GM21786 (cell line): ENCODE measurements around the gene TMEM132C.

Source experiments
- ATAC-seq: cut with Tn5 transposase; IDR thresholded peaks from one replicate; pipeline ENCODE4 v1.9.1; 2021; ENCODE audit not compliant: unreplicated experiment

The TMEM132C gene

GRCh38 chr12:128286970-128287369 lies 20.0 kb downstream of the TMEM132C start:
- no peak for ATAC-seq

GRCh38 chr12:128288357-128288756 lies 21.4 kb downstream of the TMEM132C start:
- no peak for ATAC-seq

- ATAC-seq = no peak
Observed at GRCh38 chr12:128288896-128289295, 21.9 kb downstream of the TMEM132C start.

DNA sequence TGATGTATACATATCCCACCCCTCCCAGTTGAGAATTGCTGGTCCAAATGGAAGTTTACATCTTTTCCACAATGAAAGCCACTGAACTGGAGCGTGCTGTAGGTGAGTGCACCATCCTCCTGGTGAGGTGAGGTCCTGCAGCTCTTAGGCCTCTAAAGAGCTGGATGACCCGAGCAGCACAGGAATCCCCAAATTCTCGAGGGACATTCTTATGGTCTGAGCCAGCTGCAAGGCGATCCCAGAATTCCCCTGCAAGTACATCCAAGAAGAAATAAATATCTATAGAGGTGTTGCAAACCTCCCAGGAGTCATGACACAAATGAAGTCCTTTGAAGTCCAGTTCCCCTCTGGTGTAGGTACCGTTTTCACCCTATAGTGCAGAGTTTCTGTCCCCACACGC lies 24.0 kb downstream of the TMEM132C start:
- no peak for ATAC-seq

DNA sequence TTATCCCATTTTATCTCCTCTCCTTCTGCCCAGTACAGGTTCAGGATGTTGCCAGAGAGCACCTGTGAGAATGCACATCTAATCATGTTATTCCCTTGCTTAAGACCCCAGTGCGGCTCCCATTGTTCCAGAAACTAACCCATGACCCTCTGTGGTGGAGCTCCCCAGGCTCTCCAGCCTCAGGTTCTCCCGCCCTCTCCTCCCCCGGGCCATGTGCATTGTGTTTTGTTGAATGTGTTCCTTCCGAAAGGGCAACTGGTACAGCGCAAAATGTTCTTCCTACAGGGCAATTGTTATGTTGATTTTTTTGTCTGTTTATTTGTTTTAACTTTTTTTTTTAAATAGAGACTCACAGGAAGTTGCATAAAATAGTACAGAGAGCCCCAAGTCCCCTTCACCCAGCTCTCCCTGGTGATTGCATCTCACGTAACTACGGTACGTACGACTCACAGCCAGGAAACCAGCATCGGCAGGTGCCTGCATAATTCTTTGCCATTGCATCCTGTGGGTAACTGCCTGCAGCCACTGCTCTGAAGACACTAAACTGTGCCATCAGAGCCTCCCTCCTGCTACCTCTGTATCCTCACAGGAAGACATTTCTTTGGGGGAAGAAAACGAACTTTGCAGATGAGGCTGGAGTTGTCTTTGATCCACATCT lies 31.2 kb downstream of the TMEM132C start:
- ATAC-seq = no peak

GRCh38 chr12:128305336-128305892 lies 38.4 kb downstream of the TMEM132C start:
- no peak for ATAC-seq

DNA sequence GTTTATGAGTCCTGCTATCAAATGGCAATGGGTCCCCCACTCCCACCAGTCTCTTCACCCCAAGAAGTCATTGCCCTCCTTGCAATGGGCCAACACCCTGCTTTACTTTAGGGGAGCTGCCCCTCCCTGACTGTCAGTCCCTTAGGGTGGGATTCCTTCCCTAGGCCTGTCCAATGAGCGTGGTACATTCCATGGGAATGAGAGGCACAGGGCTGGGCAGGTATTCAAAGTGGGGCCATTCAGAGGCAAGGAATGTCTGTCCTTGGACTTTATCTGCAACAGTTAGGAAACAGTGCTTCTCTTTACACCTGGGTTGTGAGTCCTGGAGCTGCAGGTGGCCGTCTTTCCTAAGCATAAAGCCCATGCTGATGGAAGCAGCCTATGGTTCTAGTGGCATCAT lies 40.8 kb downstream of the TMEM132C start:
- no peak for ATAC-seq

DNA sequence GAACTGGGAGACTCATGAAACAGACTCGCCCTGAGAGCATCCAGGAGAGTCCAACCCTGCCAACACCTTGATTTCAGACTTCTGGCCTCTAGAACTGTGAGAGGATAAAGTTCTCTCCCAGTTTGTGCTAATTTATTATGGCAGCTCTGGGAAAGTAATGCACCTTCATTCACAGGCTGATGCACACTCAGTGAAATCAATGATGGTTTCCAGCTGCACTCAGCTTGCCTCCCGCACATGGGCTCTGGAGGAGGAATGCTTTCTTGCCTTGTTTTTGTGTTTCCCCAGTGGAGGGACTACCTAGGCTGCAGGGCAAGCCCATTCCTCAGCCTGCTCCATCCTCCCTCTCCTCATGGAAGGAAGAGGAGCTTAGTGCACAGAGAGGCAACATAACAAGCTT lies 45.7 kb downstream of the TMEM132C start:
- ATAC-seq = no peak

- ATAC-seq = no peak
Observed at GRCh38 chr12:128313931-128314330, 47.0 kb downstream of the TMEM132C start.

DNA sequence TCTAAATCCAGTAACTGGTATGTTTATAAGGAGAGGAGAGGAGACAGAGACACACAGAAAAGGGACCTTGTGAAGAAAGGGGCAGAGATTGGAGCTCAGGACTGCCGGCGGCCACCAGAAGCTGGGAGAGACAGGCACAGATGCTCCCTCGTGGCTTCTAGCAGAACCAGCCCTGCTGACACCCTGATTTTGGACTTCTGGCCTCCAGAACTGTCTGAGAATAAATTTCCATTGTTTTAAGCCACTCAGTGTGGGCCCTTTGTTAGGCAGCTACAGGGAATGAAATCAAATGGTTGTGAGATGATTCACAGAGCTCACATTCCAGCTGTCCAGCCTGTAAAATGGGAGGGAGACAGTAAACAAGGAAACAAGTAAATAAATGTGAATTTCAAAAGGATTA lies 47.6 kb downstream of the TMEM132C start:
- no peak for ATAC-seq

DNA sequence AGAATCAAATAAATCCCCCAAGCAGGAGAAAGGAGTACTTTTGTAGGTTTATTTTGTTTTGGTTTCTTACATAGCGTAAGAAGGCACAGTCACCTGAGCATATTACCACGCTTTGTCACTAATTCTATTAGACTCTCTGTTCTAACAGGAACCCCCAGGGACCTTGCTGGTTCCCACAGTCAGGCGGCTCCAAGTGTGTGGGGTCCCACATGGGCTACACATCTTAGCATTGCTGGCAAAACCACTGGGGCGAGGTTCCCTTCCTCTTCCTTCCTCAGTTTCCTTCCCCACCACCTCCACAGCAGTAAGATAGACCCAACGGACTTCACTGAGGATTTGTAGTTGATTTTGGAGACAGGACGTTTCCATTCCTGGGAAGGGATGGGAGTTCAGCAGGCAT lies 49.1 kb downstream of the TMEM132C start:
- no peak for ATAC-seq

DNA sequence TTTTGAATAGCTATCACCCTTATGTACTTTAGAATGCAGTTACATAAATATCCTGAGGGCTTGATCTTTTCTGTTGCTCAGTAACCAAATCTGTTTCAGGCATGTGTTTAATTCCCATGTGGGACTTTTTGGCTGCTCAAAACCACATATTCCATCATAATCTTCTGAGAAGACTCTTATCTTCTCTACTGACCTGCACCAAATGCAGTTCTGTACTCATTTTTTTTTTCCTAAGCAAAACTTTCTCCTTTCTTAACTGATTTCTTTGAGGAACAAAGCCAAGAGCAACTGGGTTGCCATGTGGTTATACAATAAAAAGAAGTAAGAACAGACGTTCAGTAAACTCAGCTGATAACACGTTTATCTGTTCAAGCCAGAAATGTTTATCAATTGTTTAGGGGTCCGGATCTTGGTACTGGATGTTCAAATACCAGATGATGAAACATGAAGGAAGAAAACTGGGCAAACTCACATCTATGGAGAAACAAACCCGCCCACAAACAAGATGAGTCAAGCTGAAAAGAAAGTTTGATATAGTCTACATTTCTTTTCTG lies 50.1 kb downstream of the TMEM132C start:
- no peak for ATAC-seq

DNA sequence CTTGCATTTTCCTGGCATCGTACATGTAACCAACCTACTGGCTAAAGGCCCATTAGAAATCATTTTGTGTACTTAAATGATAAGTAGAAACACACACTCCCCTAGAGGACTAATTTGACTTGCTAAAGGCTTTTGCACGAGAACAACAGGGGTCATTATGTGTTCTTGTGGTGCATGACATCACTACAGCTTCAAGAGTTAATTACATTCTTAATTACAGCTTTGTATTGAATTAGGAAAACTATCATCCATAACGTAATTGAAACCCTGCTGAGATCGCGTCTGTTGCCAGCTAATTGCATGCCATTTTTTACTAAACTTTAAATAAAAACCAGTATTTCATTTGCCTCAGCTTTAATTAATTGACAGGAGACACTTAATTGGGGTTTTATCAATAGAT lies 51.4 kb downstream of the TMEM132C start:
- no peak for ATAC-seq

GRCh38 chr12:128318946-128319345 lies 52.0 kb downstream of the TMEM132C start:
- no peak for ATAC-seq

DNA sequence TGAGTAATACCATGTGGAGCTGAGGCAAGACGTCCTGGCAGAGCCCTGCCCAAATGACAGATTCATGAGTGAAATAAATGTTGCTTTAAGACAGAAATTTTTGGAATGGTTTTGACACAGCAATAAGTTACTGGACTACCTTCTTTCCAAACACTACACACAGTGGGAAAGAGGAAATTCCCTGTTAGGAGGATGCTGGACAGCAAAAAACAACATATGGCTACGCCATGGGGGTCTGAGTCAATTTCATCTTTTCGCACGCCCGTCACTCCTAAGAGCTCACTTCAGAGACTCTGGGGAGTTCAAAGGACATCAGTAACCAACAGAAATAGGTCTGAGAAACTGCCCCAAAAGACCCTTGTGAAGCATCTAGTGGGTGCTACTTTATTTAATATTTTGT lies 55.4 kb downstream of the TMEM132C start:
- ATAC-seq = no peak

- ATAC-seq = no peak
Observed at GRCh38 chr12:128323145-128323920, 56.4 kb downstream of the TMEM132C start.

DNA sequence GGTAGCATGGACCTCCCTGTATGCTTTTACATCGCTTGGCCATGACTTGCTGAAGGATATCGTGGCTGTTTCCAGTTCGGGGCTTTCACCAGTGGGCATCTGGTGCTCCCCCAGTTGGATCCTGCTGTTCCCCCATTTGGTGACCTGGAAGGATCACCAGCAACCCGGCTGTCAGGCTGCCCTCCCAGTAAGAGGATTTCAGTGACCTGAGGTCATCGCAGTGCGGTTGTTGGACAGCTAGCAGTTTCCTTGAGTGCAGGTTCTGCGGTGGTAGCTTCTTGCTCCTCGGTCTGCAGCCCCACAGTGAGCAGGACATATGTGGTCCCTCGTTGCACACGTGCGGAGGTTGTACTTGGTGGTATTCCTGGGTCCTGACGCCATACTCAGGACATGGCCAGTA lies 58.7 kb downstream of the TMEM132C start:
- ATAC-seq = no peak

- no peak for ATAC-seq
Observed at GRCh38 chr12:128326406-128326805, 59.4 kb downstream of the TMEM132C start.

DNA sequence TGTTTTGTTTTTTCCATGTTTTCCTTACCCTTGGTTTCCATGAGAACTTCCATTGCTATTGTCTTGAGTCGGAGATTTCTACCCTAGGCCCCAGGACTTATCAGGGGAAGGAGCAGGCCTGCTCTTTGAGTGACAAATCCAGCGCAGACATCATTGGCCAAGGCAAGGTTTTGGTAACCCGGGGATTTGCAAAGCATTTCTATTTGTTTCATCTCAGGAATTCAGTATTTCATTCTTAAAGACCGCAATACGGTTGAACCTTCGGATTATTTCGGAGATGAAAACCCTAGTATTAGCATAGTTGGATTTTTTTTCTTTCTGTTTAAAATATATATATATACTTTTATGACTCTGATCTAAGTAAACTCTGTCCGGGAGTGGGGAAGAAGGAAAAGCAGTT lies 62.0 kb downstream of the TMEM132C start:
- no peak for ATAC-seq

DNA sequence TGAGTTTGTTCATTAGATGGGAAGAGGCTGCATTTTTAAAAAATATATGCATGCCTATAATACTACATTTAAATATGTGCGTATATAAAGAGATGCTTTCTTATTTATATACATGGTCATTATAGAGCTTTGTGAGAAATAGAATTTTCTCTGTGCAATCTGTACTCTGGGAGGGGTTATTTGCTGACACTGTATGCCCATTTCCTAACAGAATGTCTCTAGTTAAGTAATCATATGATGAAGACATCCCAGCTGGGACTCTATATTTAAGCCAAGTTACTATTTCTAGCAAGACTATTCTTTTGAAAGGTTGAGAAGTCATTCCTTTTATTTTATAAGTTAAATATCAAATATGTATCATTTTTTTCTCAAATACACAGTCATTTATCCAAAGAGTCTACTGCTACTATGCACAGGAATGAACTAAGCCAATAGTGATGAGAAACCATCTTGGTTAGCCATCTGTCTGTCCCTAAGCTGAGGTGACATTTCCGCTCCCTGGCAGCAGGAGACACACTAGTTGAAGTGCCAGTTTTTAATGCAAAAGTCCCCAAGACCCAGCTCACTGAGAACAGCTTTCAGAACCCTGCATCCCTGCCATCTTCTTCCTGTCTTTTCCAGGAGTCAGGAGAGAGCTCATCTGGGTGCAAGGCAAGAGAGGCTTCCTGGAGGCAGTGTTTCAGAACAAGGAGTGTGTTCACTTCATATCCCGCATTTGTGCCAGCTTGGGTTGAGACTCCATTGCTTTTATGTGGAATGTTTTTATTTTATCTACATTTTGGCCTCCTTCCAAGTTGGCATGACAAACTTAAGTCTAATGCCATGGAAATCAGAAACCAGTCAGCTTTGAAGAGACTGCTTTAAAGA lies 69.5 kb downstream of the TMEM132C start:
- no peak for ATAC-seq

- ATAC-seq = no peak
Observed at GRCh38 chr12:128337071-128337345, 70.0 kb downstream of the TMEM132C start.
